HepG2 (cell line): ENCODE measurements around the gene TMEM63B. TPM values are rescaled to one million over a fixed set of nuclear protein-coding genes. Genes with fewer than 3 reads are reported as not detected.

Experiments used
- ATF1 ChIP-seq: IDR thresholded peaks from 2 replicates; pipeline ENCODE4 v1.6.1; 2016; ENCODE audit warnings: mild to moderate bottlenecking, control low read depth
- CC2D1A ChIP-seq: sonication (generic); formaldehyde crosslinking; IDR thresholded peaks from 2 replicates; pipeline ENCODE4 v1.8.1; 2023; ENCODE audit warnings: mild to moderate bottlenecking, missing genetic modification reagents
- DNMT3B ChIP-seq: conservative IDR thresholded peaks from 2 replicates; pipeline ENCODE4 v1.6.1; 2016; ENCODE audit warnings: missing biosample characterization, control low read depth
- GLI4 ChIP-seq: sonication (generic); formaldehyde crosslinking; IDR thresholded peaks from 2 replicates; pipeline ENCODE4 v1.5.1; 2020; ENCODE audit warnings: missing genetic modification reagents, mild to moderate bottlenecking, moderate library complexity, borderline replicate concordance
- MIER2 ChIP-seq: IDR thresholded peaks from 2 replicates; pipeline ENCODE4 v1.6.1; 2016; ENCODE audit warnings: missing biosample characterization, missing genetic modification reagents
- MLXIP ChIP-seq: sonication (generic); formaldehyde crosslinking; IDR thresholded peaks from 2 replicates; pipeline ENCODE4 v1.9.0; 2021; ENCODE audit warnings: missing genetic modification reagents, borderline replicate concordance
- NFKB2 ChIP-seq: sonication (generic); formaldehyde crosslinking; IDR thresholded peaks from 2 replicates; pipeline ENCODE4 v1.4.0; 2020; ENCODE audit warnings: missing genetic modification reagents, borderline replicate concordance
- PPARG ChIP-seq: conservative IDR thresholded peaks from 2 replicates; pipeline ENCODE4 v1.6.1; 2016; ENCODE audit warnings: missing biosample characterization, missing genetic modification reagents
- PRDM10 ChIP-seq: sonication (generic); formaldehyde crosslinking; IDR thresholded peaks from 2 replicates; pipeline ENCODE4 v1.4.0; 2020; ENCODE audit warnings: low read depth, missing genetic modification reagents
- RXRB ChIP-seq: IDR thresholded peaks from 2 replicates; pipeline ENCODE4 v1.6.1; 2016; ENCODE audit warnings: borderline replicate concordance, missing genetic modification reagents, missing compliant biosample characterization
- SAP130 ChIP-seq: IDR thresholded peaks from 2 replicates; pipeline ENCODE4 v1.6.1; 2016; ENCODE audit warnings: low read depth
- SP2 ChIP-seq: sonication (generic); formaldehyde crosslinking; IDR thresholded peaks from 2 replicates; pipeline ENCODE4 v1.5.1; 2020; ENCODE audit warnings: mild to moderate bottlenecking, missing genetic modification reagents
- TCF12 ChIP-seq, 2 experiments: fragments of 450-650 bp in 1 of 2; sonication (generic) in 1 of 2; formaldehyde crosslinking in 1 of 2; IDR thresholded peaks; 2 replicates each; pipeline versions ENCODE4 v1.6.1 to v1.8.0; 2017 to 2022; ENCODE audit warnings: antibody characterized with exemption in 1 of 2, mild to moderate bottlenecking in 1 of 2, missing genetic modification reagents in 1 of 2, moderate library complexity in 1 of 2
- TFAP4 ChIP-seq: sonication (generic); IDR thresholded peaks from 2 replicates; pipeline ENCODE4 v1.6.1; 2016; ENCODE audit warnings: low read depth, borderline replicate concordance
- TFDP1 ChIP-seq: IDR thresholded peaks from 2 replicates; pipeline ENCODE4 v1.6.1; 2016; ENCODE audit warnings: missing compliant biosample characterization, missing genetic modification reagents, borderline replicate concordance
- ZFX ChIP-seq: sonication (generic); formaldehyde crosslinking; IDR thresholded peaks from 2 replicates; pipeline ENCODE4 v1.4.0; 2020; ENCODE audit warnings: mild to moderate bottlenecking, low read depth, missing genetic modification reagents, moderate library complexity
- ZMYM3 ChIP-seq: sonication (generic); formaldehyde crosslinking; IDR thresholded peaks from 2 replicates; pipeline ENCODE4 v1.5.1; 2020; ENCODE audit warnings: mild to moderate bottlenecking, missing genetic modification reagents
- ZNF572 ChIP-seq: sonication (generic); formaldehyde crosslinking; IDR thresholded peaks from 2 replicates; pipeline ENCODE4 v1.5.1; 2020; ENCODE audit warnings: mild to moderate bottlenecking, missing genetic modification reagents
- ZNF713 ChIP-seq: sonication (generic); formaldehyde crosslinking; IDR thresholded peaks from 2 replicates; pipeline ENCODE4 v1.4.0; 2020; ENCODE audit warnings: mild to moderate bottlenecking, missing genetic modification reagents
- ZNF841 ChIP-seq: sonication (generic); formaldehyde crosslinking; IDR thresholded peaks from 2 replicates; pipeline ENCODE4 v1.8.1; 2023; ENCODE audit warnings: missing genetic modification reagents, borderline replicate concordance
- polyA plus RNA-seq, 8 experiments: library from polyadenylated mRNA; depleted of rRNA in 3 of 8; stranded (reverse) in 7 of 8; unstranded in 1 of 8; fragments of >200 nt; fragmentation: Illumina TruSeq in 4 of 8; extraction: Trizol in 4 of 8; gene quantifications; 2 replicates each; pipeline versions ENCODE4 v1.2.1 to v1.2.3, GENCODE V29; 2011 to 2016; ENCODE audit warnings: low read depth in 4 of 8, missing spikeins in 1 of 8, mixed read lengths in 1 of 8; ENCODE audit not compliant: insufficient read depth in 1 of 8
- total RNA-seq, 5 experiments: library from RNA; depleted of rRNA; stranded (reverse); fragments of >200 nt; fragmentation: Illumina TruSeq; extraction: Trizol; gene quantifications; 2 replicates each; pipeline ENCODE4 v1.2.3, GENCODE V29; 2016; ENCODE audit warnings: low read depth in 1 of 5

The TMEM63B gene
- total and polyA plus RNA-seq, 2 of the 13 experiments (the other 11 are each of a cell fraction or from before 2014, with no cell fraction given), result 27.4 to 75.8 TPM

GRCh38 chr6:44078827-44079671 is 48.3 kb upstream of the TMEM63B start (continued):
- no peak; the same call in 1 of the 2 replicates for TF ChIP-seq PRDM10 (CRISPR knock-in tag)
- TF ChIP-seq ATF1 (CRISPR knock-in tag), result no peak
- TF ChIP-seq PPARG, result peak; percentile 55; the same call in 1 of the 2 replicates
- TF ChIP-seq MLXIP (CRISPR knock-in tag), result no peak
- no peak for TF ChIP-seq TCF12 (IDR thresholded peaks at IDR 0.05)
- TF ChIP-seq TCF12 (CRISPR knock-in tag; IDR thresholded peaks at IDR 0.05), result no peak; the same call in 1 of the 2 replicates
- no peak; the same call in 1 of the 2 replicates for TF ChIP-seq ZNF713 (CRISPR knock-in tag)
- TF ChIP-seq TFAP4, result no peak
- TF ChIP-seq NFKB2 (CRISPR knock-in tag), result peak; percentile 72; the same call in 1 of the 2 replicates
- peak; percentile 64 for TF ChIP-seq RXRB (CRISPR knock-in tag)
- TF ChIP-seq ZMYM3 (CRISPR knock-in tag), result peak; percentile 33; the same call in 1 of the 2 replicates
- TF ChIP-seq MIER2, result no peak
- no peak for TF ChIP-seq ZNF841 (CRISPR knock-in tag)
- peak; percentile 34; the same call in 1 of the 2 replicates for TF ChIP-seq SAP130 (CRISPR knock-in tag)
- TF ChIP-seq GLI4 (CRISPR knock-in tag), result no peak; the same call in 1 of the 2 replicates
- no peak for TF ChIP-seq CC2D1A (CRISPR knock-in tag)
- TF ChIP-seq DNMT3B (CRISPR knock-in tag), result no peak
- no peak for TF ChIP-seq SP2 (CRISPR knock-in tag)
- TF ChIP-seq TFDP1 (CRISPR knock-in tag), result no peak
- TF ChIP-seq ZFX (CRISPR knock-in tag), result peak; percentile 36; the same call in 1 of the 2 replicates
- TF ChIP-seq ZNF572 (CRISPR knock-in tag), result peak; percentile 50; the same call in 1 of the 2 replicates
